Measurements from ENCODE around the gene KRT77. TPM values are rescaled to one million over a fixed set of nuclear protein-coding genes. Genes with fewer than 3 reads are reported as not detected.

The KRT77 gene
- polyA plus RNA-seq, 3 donors = not detected

- Mint-ChIP-seq H3K36me3 (no peaks in the 10 kb centered on the region), H3K4me3 (no peak overlapping the region), H3K4me1 (no peaks in the 10 kb centered on the region), H3K27ac (peak overlapping the region in 1 of 7 donors; percentile 6), H3K9me3 (peaks cover 0 to 1% (median 0%) of the 10 kb centered on the region in 7 donors), H3K27me3 (ENCODE audit: low read depth in 3 of 3) (peaks cover 6 to 11% (median 8%) of the 10 kb centered on the region in 3 donors)
- Histone ChIP-seq H3K4me3 (replicated peaks in 1 of 3; ENCODE audit: low read depth in 2 of 3, low read length in 3 of 3) (no peak overlapping the region), H4K20me1 (ENCODE audit: insufficient read depth, low read length) (no peaks in the 10 kb centered on the region), H3K79me2 (ENCODE audit: insufficient read depth, low read length) (no peaks in the 10 kb centered on the region), H3K4me2 (replicated peaks; ENCODE audit: extremely low read depth, low read length, poor library complexity, severe bottlenecking) (no peak overlapping the region), H3K27ac (ENCODE audit: low read depth in 1 of 2, low read length in 2 of 2) (no peak overlapping the region), H3K36me3 (replicated peaks in 1 of 2; ENCODE audit: control insufficient read depth in 1 of 2, insufficient read depth in 2 of 2, low read length in 2 of 2) (no peaks in the 10 kb centered on the region), H3K27me3 (ENCODE audit: control insufficient read depth in 2 of 2, insufficient read depth in 2 of 2, low read length in 2 of 2) (no peaks in the 10 kb centered on the region), H3K9ac (ENCODE audit: insufficient read depth, low read length, poor library complexity, severe bottlenecking) (no peak overlapping the region), H3K4me1 (ENCODE audit: control insufficient read depth in 1 of 2, insufficient read depth in 2 of 2, low read length in 2 of 2) (no peaks in the 10 kb centered on the region), H2AFZ (ENCODE audit: insufficient read depth, low read depth, low read length, poor library complexity, severe bottlenecking) (no peak overlapping the region), H3K9me3 (replicated peaks in 1 of 2; ENCODE audit: control insufficient read depth in 1 of 2, insufficient read depth in 1 of 2, low read length in 2 of 2) (no peaks in the 10 kb centered on the region)
- DNase-seq = no peak
- intact Hi-C loops (cut with micrococcal nuclease) = no loop called here
- TF ChIP-seq CTCF (IDR thresholded peaks at IDR 0.05) = no peak
- WGBS (ENCODE audit: insufficient coverage) = 98% methylated on average over 8 of the region's 12 CpGs
Observed at GRCh38 chr12:52683575-52684300, 19.6 kb downstream of the KRT77 start.

- H3K79me2 ChIP-seq (ENCODE audit: insufficient read depth, low read length) = no peaks in the 10 kb centered on the region
- H3K4me2 ChIP-seq (replicated peaks; ENCODE audit: extremely low read depth, low read length, poor library complexity, severe bottlenecking) = no peak overlapping the region
- H3K27me3 ChIP-seq (ENCODE audit: control insufficient read depth in 2 of 2, insufficient read depth in 2 of 2, low read length in 2 of 2) = no peaks in the 10 kb centered on the region
- Mint-ChIP-seq H3K27ac (no peak overlapping the region), H3K36me3 (no peaks in the 10 kb centered on the region), H3K4me1 (no peaks in the 10 kb centered on the region), H3K4me3 (no peak overlapping the region), H3K27me3 (ENCODE audit: low read depth in 3 of 3) (peaks cover 6 to 10% (median 8%) of the 10 kb centered on the region in 3 donors), H3K9me3 (peaks cover 0 to 1% (median 0%) of the 10 kb centered on the region in 7 donors)
- H3K9me3 ChIP-seq (replicated peaks in 1 of 2; ENCODE audit: control insufficient read depth in 1 of 2, insufficient read depth in 1 of 2, low read length in 2 of 2) = no peaks in the 10 kb centered on the region
- H3K36me3 ChIP-seq (replicated peaks in 1 of 2; ENCODE audit: control insufficient read depth in 1 of 2, insufficient read depth in 2 of 2, low read length in 2 of 2) = no peaks in the 10 kb centered on the region
- intact Hi-C loops (cut with micrococcal nuclease) = no loop called here
- no peak for TF ChIP-seq CTCF (IDR thresholded peaks at IDR 0.05)
- WGBS (ENCODE audit: insufficient coverage) = 95% methylated on average over 2 of the region's 4 CpGs
- H3K27ac ChIP-seq (ENCODE audit: low read depth in 1 of 2, low read length in 2 of 2) = no peak overlapping the region
- no peak overlapping the region for H2AFZ ChIP-seq (ENCODE audit: insufficient read depth, low read depth, low read length, poor library complexity, severe bottlenecking)
- no peak overlapping the region for H3K4me3 ChIP-seq (replicated peaks in 1 of 3; ENCODE audit: low read depth in 2 of 3, low read length in 3 of 3)
- H3K4me1 ChIP-seq (ENCODE audit: control insufficient read depth in 1 of 2, insufficient read depth in 2 of 2, low read length in 2 of 2) = no peaks in the 10 kb centered on the region
- H4K20me1 ChIP-seq (ENCODE audit: insufficient read depth, low read length) = no peaks in the 10 kb centered on the region
- no peak overlapping the region for H3K9ac ChIP-seq (ENCODE audit: insufficient read depth, low read length, poor library complexity, severe bottlenecking)
- DNase-seq = no peak
Observed at GRCh38 chr12:52682938-52683574, 20.3 kb downstream of the KRT77 start.

All from CD14-positive monocyte (primary cell).